GM15510 (cell line): ENCODE results near the gene CDK16.

ENCODE experiments used
- POLR2A ChIP-seq: IDR thresholded peaks from 3 replicates; pipeline ENCODE4 v1.6.1; 2011; ENCODE audit warnings: borderline replicate concordance; ENCODE audit not compliant: insufficient read length; ENCODE audit errors: extremely low read depth

CDK16 gene

GRCh38 chrX:47273011-47273730 is 54.7 kb downstream of the CDK16 start:
- no peak for TF ChIP-seq POLR2A

GRCh38 chrX:47278691-47279090 is 60.2 kb downstream of the CDK16 start:
- no peak for TF ChIP-seq POLR2A
